Dedifferentiated amniotic fluid mesenchymal stem cell (primary cell): ENCODE data around the gene CYSRT1.

ENCODE experiments used
- DNase-seq: peaks from one replicate; pipeline ENCODE4 v3.0.0-alpha.2; 2016; ENCODE audit errors: extremely low spot score

The CYSRT1 gene

GRCh38 chr9:137226338-137227053, 1.5 kb downstream of the CYSRT1 start:
- DNase-seq = no peak

GRCh38 chr9:137227054-137227852, 2.3 kb downstream of the CYSRT1 start, which contains the start of gene RNF224:
RNF224 (plus strand) TSS chr9:137227502; CDS start chr9:137228336, 834 bp downstream.
- DNase-seq = peak; percentile 51

GRCh38 chr9:137227853-137228505, 3.0 kb downstream of the CYSRT1 start:
- DNase-seq = no peak

GRCh38 chr9:137228506-137228967, 3.6 kb downstream of the CYSRT1 start:
- DNase-seq = no peak

GRCh38 chr9:137228968-137229896, 4.3 kb downstream of the CYSRT1 start:
- no peak for DNase-seq

GRCh38 chr9:137229903-137230704, 5.1 kb downstream of the CYSRT1 start:
- DNase-seq = no peak

- no peak for DNase-seq
Measured at GRCh38 chr9:137230705-137231371, 5.9 kb downstream of the CYSRT1 start, which contains the start of gene SLC34A3. SLC34A3 (plus strand) TSS chr9:137230901; CDS start chr9:137231703, 802 bp downstream.

DNA sequence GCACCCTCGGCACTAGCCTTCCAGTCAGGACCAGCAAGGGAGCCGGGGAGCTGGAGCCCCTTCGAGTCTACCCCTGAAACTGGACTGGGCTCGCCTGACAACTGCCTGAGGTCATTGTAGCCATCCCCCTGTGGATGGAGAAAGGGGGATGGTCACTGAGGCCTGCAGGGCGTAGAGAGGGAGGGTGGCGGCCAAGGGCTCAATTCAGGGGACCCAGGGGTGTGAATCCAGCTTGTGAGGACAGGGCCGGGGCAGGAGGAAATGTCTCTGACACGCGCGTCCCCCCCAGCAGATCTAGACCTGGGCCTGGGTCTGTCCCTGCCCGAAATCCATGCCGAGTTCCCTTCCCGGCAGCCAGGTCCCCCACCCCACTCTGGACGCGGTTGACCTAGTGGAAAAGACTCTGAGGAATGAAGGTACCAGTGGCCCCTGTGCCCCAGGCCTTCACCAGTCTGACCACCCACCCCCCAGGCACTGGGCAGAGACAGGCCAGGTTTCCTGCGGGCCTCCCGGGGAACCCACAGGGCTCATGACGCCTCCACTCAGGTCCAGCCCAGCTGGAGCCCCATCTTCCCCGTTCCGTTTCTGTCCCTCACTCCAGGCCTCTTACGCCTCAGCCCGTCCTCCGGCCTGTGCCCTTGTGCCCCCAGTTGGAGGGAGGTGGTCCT, 6.5 kb downstream of the CYSRT1 start:
- no peak for DNase-seq

DNA sequence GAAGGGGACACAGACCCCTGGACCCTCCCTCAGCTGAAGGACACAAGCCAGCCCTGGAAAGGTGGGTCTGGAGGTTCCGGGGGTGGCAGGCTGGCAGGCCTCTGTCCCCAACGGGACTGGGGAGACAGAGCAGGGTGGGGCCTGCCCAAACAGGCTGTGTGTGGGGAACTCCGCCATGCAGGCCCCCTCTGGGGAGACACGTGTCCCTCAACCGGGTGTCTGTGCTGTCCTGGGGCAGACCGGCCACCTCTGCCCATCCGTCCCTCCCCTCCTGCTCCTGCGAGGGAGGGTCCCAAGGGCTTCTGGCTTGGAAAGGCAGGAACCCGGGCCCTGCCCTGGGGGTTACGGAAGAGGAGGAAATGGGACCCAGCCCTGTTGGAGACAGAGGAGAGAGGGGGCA, 7.1 kb downstream of the CYSRT1 start:
- no peak for DNase-seq

DNA sequence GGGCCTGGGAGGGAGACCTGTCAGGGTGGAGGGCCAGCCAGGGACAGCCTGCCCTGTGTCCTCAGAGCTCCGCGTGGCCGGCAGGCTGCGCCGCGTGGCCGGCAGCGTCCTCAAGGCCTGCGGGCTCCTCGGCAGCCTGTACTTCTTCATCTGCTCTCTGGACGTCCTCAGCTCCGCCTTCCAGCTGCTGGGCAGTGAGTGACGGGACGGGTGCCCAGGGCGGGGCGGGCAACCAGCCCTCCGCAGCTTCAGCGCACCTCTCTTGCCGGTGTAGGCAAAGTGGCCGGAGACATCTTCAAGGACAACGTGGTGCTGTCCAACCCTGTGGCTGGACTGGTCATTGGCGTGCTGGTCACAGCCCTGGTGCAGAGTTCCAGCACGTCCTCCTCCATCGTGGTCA, 7.5 kb downstream of the CYSRT1 start:
- DNase-seq = no peak

GRCh38 chr9:137233143-137233980, 8.4 kb downstream of the CYSRT1 start:
- no peak for DNase-seq

- DNase-seq = no peak
Measured at GRCh38 chr9:137234055-137234697, 9.2 kb downstream of the CYSRT1 start.

- DNase-seq = no peak
Measured at GRCh38 chr9:137234758-137235423, 9.9 kb downstream of the CYSRT1 start.

DNA sequence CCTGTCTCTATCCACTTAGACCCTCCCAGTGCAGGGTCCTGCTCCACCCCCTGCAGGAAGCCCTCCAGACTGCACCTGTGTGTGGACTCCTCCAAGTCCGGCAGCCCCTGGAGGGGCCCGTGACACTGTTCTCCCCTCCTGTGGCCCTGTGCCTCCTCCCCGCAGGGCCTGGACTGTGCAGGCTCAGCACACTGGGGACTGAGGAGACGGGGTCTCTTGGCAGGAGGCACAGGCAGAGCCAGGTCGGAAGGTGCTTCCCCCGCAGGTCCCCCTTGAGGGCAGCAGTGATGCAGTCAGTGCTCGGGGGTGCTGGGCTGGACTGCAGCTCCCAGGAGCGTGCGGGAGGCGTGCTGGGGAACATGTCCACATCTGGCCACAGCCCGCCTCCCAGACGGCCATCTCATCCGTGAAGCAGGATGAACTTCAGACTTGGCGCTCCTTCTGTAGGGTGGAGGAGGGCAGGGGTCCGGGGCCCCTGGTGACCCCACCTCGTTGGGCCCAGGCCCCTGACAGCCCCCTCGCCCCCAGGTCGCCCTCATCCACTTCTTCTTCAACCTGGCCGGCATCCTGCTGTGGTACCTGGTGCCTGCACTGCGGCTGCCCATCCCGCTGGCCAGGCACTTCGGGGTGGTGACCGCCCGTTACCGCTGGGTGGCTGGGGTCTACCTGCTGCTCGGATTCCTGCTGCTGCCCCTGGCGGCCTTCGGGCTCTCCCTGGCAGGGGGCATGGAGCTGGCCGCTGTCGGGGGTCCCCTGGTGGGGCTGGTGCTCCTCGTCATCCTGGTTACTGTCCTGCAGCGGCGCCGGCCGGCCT, 10.7 kb downstream of the CYSRT1 start:
- DNase-seq = no peak

- peak; percentile 58 for DNase-seq
Measured at GRCh38 chr9:137236238-137236935, 11.4 kb downstream of the CYSRT1 start.

GRCh38 chr9:137236936-137237421, 12.0 kb downstream of the CYSRT1 start:
- DNase-seq = no peak
